ENCODE measurements around the gene PHACTR4. TPM values are rescaled to one million over a fixed set of nuclear protein-coding genes. Genes with fewer than 3 reads are reported as not detected.

The PHACTR4 gene
- total and polyA plus RNA-seq, 2 of the 8 experiments (the other 6 are each of a cell fraction or from before 2014, with no cell fraction given) = 23.7 to 57.8 TPM

GRCh38 chr1:28537457-28538199, 168.1 kb downstream of the PHACTR4 start (continued):
- TF ChIP-seq EGR1 (IDR thresholded peaks at IDR 0.05; ENCODE audit: borderline replicate concordance, low read depth, low read length) (no peak), NRF1 (IDR thresholded peaks at IDR 0.05; ENCODE audit: low read depth, low read length) (no peak), CHD2 (IDR thresholded peaks at IDR 0.05; ENCODE audit: low read length) (no peak), TBP (IDR thresholded peaks at IDR 0.05; ENCODE audit: low read depth, low read length) (no peak), MAX (IDR thresholded peaks at IDR 0.05) (no peak), KDM4A (IDR thresholded peaks at IDR 0.05; ENCODE audit: low read depth, low read length, severe bottlenecking) (no peak)

All from H1 (cell line).